GM18868 (cell line): Measurements from ENCODE around the gene TMED4.

ENCODE experiments used
- ATAC-seq: cut with Tn5 transposase; IDR thresholded peaks from one replicate; pipeline ENCODE4 v1.9.1; 2021; ENCODE audit warnings: mild to moderate bottlenecking, moderate library complexity; ENCODE audit not compliant: unreplicated experiment

TMED4 gene

DNA sequence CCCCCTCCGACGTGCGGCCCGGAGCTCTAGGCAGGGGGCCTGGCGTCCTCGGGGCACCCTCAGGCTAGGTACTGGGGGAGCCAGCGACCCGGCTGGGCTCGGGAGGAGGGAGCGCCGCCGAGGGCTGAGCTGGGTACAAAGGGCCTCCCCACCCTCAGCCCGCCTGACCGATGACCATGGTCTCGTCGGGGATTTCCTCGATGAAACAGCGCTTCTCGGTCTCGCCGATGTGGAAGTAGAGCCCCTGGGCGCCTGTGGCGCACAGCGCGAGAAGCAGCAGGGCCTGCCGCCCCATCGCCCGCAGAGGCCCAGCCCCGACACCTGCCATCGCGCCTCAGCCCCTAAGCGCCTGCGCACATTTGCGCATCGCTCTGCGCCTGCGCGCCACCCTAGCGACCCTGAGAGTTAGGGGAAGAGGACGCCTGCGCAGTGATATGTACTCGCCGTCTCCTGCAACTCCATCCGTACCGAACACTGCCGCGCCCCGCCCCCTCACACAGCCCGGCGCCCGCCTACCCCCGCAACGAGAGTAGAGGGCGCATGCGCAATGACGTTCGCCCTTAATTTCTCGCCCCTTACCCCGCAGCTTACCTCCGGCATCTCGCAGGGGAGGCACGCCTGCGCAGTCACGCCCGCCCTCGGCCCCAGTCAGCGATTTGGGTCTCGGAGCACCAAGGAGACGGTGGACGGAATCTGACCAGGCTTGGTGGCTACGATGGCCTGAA, at the start of gene TMED4:
Gene TMED4 (minus strand): TSS at position 353 of the 725 bp plus-strand sequence. CDS start 25 bp downstream, at position 328.
- ATAC-seq, result peak; percentile 84

GRCh38 chr7:44631458-44632115, 49.6 kb upstream of the TMED4 start:
- ATAC-seq, result no peak

DNA sequence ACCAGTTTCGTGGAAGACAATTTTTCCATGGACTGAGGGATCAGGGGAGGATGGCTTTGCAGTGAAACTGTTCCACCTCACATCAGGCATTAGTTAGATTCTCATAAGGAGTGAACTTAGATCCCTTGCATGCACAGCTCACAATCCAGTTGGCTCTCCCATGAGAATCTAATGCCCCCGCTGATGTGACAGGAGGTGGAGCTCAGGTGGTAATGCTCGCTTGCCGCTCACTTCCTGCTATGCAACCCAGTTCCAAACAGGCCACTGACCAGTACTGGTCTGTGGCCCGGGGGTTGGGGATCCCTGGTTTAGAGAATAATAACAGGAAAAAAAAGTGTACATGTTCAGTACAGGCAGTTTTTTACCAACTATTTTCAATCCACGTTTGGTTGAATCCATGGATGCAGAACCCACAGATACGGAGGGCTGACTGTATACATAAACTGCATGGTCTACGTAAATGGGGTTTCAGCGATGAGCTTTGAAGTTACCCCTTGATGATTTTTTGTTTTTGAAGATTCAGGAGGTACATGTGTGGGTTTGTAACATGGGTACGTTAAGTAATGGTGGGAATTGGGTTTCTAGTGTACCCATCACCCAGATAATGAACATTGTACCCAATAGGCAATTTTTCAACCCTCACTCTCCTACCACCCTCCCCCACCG, 48.9 kb upstream of the TMED4 start:
- ATAC-seq, result no peak

GRCh38 chr7:44629829-44630522, 47.9 kb upstream of the TMED4 start:
- ATAC-seq, result peak; percentile 23

DNA sequence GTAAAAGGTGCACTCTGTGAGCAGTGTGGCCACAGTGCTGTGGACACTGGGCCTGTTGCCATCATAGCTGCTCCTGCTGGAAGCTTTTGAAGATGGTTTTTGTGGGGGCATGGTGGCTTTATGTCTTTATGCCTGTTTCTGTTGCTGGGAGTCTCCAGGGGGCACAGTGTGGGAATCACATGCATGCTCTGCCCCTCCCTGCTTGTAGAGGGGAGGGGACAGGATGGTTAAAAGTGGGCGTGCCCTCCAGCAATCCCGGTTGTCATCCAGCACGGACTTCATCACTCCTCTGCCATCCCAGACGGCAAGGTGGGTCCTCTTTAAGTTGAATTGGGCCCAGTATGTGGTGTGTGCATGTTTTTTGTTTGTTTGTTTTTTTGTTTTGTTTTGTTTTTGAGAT, 44.6 kb upstream of the TMED4 start:
- no peak for ATAC-seq

DNA sequence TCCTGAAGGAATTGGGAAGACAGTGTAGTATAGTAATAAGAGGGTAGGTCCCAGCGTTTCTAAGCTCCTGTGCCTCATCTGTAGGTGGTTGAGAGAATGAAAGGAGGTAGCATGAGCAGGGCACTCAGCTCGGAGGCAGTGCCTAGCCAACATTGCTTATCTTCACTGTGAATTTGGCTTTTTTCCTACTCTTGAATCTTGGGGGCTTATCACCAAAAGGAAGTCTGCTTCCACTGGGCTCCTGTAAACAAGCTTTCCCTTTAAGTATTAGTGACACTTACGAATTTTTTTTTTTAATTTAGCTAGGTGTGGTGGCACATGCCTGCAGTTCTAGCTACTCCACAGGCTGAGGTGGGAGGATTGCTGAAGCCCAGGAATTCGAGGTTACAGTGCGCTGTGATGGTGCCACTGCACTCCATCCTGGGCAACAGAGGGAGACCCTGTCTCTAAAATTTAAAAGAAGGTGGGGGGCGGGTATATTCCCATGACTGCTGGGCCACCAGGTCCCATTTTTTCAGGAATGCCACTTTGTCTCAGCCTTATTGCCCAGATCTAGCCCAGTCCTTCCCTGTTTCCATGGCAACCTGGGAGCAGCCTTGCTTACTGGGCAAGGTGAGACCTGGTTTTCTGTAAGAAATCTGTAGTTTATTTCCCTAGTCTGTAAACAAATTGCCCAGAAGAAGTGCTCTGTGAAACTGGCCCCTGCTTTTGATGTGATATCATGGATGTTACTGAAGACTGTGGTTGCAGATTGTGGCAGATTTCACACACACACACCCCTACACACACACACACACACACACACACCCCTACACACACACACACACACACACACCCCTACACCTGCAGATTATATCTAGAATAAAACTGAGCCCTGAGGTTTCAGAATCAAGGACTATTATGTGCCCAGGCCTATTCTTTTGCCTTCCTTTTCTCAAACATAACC, 43.8 kb upstream of the TMED4 start:
- no peak for ATAC-seq

GRCh38 chr7:44624318-44624717, 42.3 kb upstream of the TMED4 start:
- ATAC-seq, result no peak

- peak; percentile 77 for ATAC-seq
Observed at GRCh38 chr7:44622342-44623151, 40.5 kb upstream of the TMED4 start.

- no peak for ATAC-seq
Observed at GRCh38 chr7:44621750-44622103, 39.7 kb upstream of the TMED4 start.

GRCh38 chr7:44621034-44621749, 39.2 kb upstream of the TMED4 start:
- ATAC-seq, result no peak

DNA sequence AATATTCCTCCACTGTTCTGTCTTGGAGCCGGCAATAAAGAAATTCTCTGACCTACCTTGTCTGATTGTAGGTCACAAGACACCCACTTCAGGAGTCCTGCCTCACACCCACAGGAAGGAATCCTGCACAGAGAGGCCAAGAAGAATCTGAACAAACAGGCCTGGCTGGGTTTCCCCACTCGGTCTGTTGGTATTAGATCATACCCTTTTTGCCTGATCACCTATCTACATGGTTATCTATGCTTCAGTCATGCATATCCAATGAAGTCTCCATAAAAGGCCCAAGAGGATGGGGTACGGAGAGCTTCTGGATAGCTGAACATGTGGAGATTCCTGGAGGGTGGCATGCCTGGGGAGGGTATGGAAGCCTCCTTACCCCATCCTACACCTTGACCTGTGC, 36.7 kb upstream of the TMED4 start:
- ATAC-seq, result no peak

- ATAC-seq, result no peak
Observed at GRCh38 chr7:44618045-44618444, 36.0 kb upstream of the TMED4 start.

DNA sequence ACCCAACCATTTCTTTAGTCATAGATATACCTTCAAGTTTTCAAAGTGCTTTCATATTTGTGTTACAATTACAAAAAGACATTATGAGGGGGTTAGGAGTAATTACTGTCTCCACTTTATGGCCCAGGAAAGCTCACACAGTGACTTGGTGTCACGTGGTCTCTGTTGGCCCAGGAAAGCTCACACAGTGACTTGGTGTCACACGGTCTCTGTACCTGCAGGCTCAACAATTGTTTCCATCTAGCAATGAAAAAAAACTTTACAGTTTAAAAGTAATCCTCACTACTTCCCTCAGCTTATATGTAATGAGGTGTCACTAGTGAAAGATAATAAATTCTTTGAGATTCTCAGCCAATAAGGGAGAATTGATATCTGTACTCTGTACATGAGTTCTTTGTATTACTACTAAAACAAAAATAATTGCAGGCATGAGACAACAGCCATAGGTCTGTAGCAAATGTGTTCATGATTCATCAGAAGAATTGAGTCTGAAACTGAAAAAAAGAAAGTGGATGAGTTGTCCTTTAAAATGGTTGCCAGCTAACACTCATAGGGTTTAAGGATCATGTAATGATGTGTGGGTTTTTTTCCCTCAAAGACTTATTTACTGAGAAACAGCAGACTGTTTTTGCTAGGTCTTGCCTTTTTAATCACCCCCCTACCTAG, 35.3 kb upstream of the TMED4 start:
- ATAC-seq, result peak; percentile 65

DNA sequence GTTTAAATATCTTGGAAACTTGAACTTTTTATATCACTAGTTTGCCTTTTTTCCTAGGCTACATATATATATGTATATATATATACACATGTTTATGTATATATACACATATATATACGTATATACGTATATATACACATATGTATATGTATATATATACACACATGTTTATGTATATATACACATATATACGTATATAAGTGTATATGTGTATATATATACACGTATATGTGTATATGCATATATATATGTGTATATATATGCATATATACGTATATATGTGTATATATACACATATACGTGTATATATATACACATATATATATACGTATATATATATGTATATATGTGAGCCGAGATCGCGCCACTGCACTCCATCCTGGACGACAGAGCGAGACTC, 34.5 kb upstream of the TMED4 start:
- no peak for ATAC-seq

DNA sequence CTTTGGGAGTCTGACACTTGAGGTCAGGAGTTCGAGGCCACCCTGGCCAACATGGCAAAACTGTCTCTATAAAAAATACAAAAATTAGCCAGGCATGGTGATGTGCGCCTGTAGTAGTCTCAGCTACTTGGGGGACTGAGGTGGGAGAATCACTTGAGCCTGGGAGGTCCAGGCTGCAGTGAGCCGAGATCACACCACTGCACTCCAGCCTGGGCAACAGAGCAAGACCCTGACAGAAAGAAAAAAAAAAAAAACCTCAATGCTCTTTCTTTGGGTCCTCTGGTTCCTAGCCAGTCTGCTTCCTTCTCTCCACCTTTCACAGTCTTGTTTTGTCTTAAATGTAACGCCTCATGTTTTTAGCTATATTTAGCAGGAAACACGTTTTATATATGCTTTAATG, 33.8 kb upstream of the TMED4 start:
- ATAC-seq, result no peak

DNA sequence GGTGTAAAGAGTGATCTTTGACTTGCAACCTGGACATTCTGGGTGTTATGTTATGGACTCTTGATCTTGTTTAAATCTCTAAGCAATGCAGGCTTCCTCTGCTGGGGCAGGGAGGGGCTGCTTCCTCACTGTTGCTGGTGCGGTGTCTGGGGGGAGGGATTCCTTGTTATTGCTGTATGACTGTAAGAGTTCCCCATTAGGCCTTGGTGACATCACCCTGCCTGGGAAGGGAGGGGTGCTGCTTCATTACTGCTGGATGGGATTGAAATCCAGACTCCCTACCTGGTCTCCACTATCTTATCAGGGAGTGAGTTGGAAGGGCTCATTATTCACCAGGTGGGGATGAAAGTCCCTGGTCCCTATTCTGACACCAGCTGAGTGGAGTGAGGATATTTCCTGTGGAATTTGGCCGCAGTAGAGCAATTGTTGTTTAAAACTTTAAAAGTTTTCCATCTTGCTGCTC, 33.1 kb upstream of the TMED4 start:
- no peak for ATAC-seq

DNA sequence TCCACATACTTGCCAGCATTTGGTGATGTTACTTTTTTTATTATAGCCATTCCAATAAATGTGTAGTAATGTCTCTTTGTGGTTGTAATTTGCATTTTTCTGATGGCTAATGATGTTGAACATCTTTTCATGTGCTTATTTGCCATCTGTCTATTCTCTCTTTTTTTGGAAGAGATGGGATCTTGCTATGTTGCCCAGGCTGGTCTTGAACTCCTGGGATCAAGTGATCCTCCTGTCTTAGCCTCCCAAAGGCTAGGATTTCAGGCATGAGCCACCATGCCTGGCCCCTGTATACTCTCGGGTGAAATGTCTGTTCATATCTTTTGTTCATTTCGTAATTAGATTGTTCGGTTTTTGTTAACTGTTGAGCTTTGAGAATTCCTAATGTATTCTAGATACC, 27.8 kb upstream of the TMED4 start:
- ATAC-seq, result no peak

GRCh38 chr7:44608916-44609648, 27.1 kb upstream of the TMED4 start:
- no peak for ATAC-seq
